SK-N-SH treated with all-trans-retinoic acid at 6 μM for 48 hours (cell line): ENCODE measurements around the gene GSC2.

Source experiments
- ARNTL ChIP-seq: fragments of 450-650 bp; formaldehyde crosslinking; IDR thresholded peaks from 2 replicates; pipeline ENCODE4 v1.5.0; 2020; ENCODE audit warnings: low read depth, mild to moderate bottlenecking, moderate library complexity, borderline replicate concordance
- CSDC2 ChIP-seq: fragments of 250-450 bp; sonication (Bioruptor Pico); IDR thresholded peaks from 2 replicates; pipeline ENCODE4 v1.5.0; 2020; ENCODE audit warnings: mild to moderate bottlenecking, moderate library complexity
- ESRRG ChIP-seq: fragments of 250-450 bp; sonication (Bioruptor Pico); IDR thresholded peaks from 2 replicates; pipeline ENCODE4 v1.6.1; 2021; ENCODE audit warnings: mild to moderate bottlenecking
- PATZ1 ChIP-seq: fragments of 250-450 bp; sonication (Bioruptor Pico); IDR thresholded peaks from 2 replicates; pipeline ENCODE4 v1.8.0; 2020; ENCODE audit warnings: mild to moderate bottlenecking, moderate library complexity, borderline replicate concordance
- POU6F1 ChIP-seq: fragments of 250-450 bp; sonication (Bioruptor Pico); IDR thresholded peaks from 2 replicates; pipeline ENCODE4 v1.8.0; 2021; ENCODE audit warnings: low read depth, mild to moderate bottlenecking, moderate library complexity, borderline replicate concordance
- PPARA ChIP-seq: fragments of 250-450 bp; sonication (Bioruptor Pico); IDR thresholded peaks from 2 replicates; pipeline ENCODE4 v1.5.0; 2020; ENCODE audit warnings: mild to moderate bottlenecking, borderline replicate concordance
- RARB ChIP-seq: fragments of 250-450 bp; sonication (Bioruptor Pico); IDR thresholded peaks from 2 replicates; pipeline ENCODE4 v1.8.0; 2021; ENCODE audit warnings: mild to moderate bottlenecking, moderate library complexity
- SNAI2 ChIP-seq: fragments of 250-450 bp; sonication (Bioruptor Pico); IDR thresholded peaks from 2 replicates; pipeline ENCODE4 v1.5.0; 2020; ENCODE audit warnings: mild to moderate bottlenecking, moderate library complexity
- TSHZ2 ChIP-seq: fragments of 250-450 bp; sonication (Bioruptor Pico); IDR thresholded peaks from 2 replicates; pipeline ENCODE4 v1.5.0; 2020; ENCODE audit warnings: mild to moderate bottlenecking, moderate library complexity
- ZFP3 ChIP-seq: fragments of 250-450 bp; sonication (Bioruptor Pico); IDR thresholded peaks from 2 replicates; pipeline ENCODE4 v1.5.0; 2020; ENCODE audit warnings: mild to moderate bottlenecking, moderate library complexity
- ZFP30 ChIP-seq: fragments of 450-650 bp; formaldehyde crosslinking; IDR thresholded peaks from 2 replicates; pipeline ENCODE4 v1.5.0; 2022; ENCODE audit warnings: mild to moderate bottlenecking, moderate library complexity
- ZNF565 ChIP-seq: fragments of 450-650 bp; formaldehyde crosslinking; conservative IDR thresholded peaks from 2 replicates; pipeline ENCODE4 v1.5.0; 2020; ENCODE audit warnings: low read depth, mild to moderate bottlenecking, moderate library complexity

GRCh38 chr22:19187716-19188563, 37.8 kb upstream of the GSC2 start:
- TF ChIP-seq PATZ1 (CRISPR knock-in tag) (no peak), ZFP3 (no peak), ZFP30 (CRISPR knock-in tag) (no peak), ZNF565 (CRISPR knock-in tag) (no peak), TSHZ2 (CRISPR knock-in tag) (no peak), POU6F1 (CRISPR knock-in tag) (no peak), SNAI2 (CRISPR knock-in tag) (no peak), CSDC2 (CRISPR knock-in tag) (no peak), RARB (CRISPR knock-in tag) (no peak), PPARA (no peak), ARNTL (no peak), ESRRG (no peak)
